ENCODE measurements around the gene C16orf96.
A peak's percentile ranks its signal among the peaks of the same experiment; 100 is the strongest.

The C16orf96 gene

DNA sequence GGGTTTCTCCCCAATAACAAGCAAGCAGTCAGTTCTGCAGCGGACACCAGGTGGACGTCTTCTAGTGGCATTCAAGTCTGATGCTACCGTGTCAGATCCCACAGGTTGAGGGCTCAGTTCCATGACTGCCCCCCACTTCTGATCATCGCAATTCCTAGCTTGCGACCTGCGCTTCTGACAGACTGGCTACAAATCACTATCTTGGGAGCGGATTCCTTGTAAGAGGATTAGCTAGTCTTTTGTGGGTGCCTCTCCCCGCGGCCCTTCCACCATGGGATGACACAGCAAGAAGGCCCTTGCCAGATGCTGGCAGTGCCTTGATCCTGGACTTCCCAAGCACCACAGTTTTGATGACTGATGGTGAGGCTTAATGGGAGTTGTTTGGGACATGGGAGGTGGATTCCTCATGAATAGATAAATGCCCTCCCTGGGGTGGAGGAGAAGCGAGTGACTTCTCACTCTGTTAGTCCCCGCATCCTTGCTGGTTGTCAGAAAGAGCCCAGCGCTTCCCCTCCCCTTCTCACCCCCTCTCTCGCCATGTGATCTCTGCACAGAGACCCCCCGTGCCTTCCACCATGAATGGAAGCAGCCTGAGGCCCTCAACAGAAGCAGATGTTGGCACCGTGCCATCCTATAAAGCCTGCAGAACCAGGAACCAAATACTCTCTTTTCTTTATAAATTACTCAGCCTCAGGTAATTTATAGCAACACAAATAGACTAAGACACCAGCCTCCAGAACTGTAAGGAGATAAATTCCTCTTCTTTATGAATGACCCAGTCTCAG lies 36.7 kb upstream of the C16orf96 start:
- H3K4me3 Mint-ChIP-seq = no peak overlapping the region
- no peaks in the 10 kb centered on the region for H3K27me3 Mint-ChIP-seq
- peaks cover 4% of the 10 kb centered on the region for H3K36me3 Mint-ChIP-seq
- peaks cover 32% of the 10 kb centered on the region for H3K4me1 Mint-ChIP-seq (ENCODE audit: low read depth)
- H3K27ac Mint-ChIP-seq = peak overlapping the region; percentile 59
- H3K9me3 Mint-ChIP-seq (ENCODE audit: low read depth) = no peaks in the 10 kb centered on the region

DNA sequence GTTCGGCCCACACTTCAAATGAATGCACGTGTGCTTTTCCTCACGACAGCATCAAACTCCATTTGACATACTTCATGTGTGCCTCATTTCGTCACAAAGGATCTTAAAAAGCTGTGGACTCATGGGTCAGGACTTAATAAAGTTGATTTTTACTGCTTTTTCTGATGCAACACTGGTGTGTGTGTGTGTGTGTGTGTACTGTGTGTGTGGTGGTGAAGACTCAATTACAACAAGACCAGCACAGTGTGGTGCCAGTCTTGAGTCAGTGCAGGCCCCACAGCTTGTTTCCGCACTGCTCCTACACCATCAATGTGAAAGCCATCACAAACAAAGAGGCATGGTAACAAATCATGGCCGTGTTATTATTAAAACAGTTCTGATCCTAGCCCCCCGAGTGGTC lies 35.2 kb upstream of the C16orf96 start:
- Mint-ChIP-seq H3K4me1 (ENCODE audit: low read depth) (peaks cover 19% of the 10 kb centered on the region), H3K36me3 (peaks cover 4% of the 10 kb centered on the region)

DNA sequence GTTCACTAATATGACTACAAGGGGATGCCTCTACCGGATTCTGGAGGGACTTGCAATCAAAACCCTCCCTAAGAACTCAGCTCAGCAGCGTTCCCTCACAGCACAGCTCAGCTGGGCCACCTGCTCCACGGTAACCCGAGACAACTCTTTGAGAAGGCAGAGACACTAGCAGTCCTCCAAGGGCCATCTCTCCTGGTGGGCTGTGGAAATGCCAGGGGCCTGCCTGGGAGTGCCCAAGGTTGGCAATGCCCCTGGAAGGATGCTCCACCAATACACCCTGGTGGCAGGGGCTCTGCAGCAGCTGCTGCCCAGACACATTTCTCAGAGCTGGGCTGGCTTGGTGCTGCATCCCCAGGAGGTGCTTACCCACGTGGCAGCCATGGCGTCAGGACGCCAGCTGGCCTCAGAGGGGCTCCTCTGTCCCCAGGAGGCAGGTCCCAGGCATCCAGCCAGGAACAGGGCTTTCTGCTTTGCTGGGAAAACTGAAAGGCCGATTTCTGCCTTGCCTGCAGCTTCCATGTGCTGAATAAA lies 34.0 kb upstream of the C16orf96 start:
- Mint-ChIP-seq H3K36me3 (peaks cover 4% of the 10 kb centered on the region), H3K27ac (no peak overlapping the region), H3K4me1 (ENCODE audit: low read depth) (peaks cover 21% of the 10 kb centered on the region), H3K27me3 (no peaks in the 10 kb centered on the region), H3K9me3 (ENCODE audit: low read depth) (no peaks in the 10 kb centered on the region), H3K4me3 (no peak overlapping the region)

More for the DNA sequence above, 35.2 kb upstream of the C16orf96 start:
- H3K27me3 Mint-ChIP-seq = no peaks in the 10 kb centered on the region
- H3K27ac Mint-ChIP-seq = no peak overlapping the region
- no peaks in the 10 kb centered on the region for H3K9me3 Mint-ChIP-seq (ENCODE audit: low read depth)
- H3K4me3 Mint-ChIP-seq = no peak overlapping the region

- H3K36me3 Mint-ChIP-seq = peaks cover 4% of the 10 kb centered on the region
- H3K9me3 Mint-ChIP-seq (ENCODE audit: low read depth) = no peaks in the 10 kb centered on the region
- no peak overlapping the region for H3K27ac Mint-ChIP-seq
- no peaks in the 10 kb centered on the region for H3K27me3 Mint-ChIP-seq
- no peak overlapping the region for H3K4me3 Mint-ChIP-seq
- H3K4me1 Mint-ChIP-seq (ENCODE audit: low read depth) = peaks cover 30% of the 10 kb centered on the region
Measured at GRCh38 chr16:4523686-4524085, 32.5 kb upstream of the C16orf96 start.

- H3K27me3 Mint-ChIP-seq = no peaks in the 10 kb centered on the region
- peaks cover 4% of the 10 kb centered on the region for H3K36me3 Mint-ChIP-seq
- peaks cover 37% of the 10 kb centered on the region for H3K4me1 Mint-ChIP-seq (ENCODE audit: low read depth)
- H3K27ac Mint-ChIP-seq = no peak overlapping the region
- H3K9me3 Mint-ChIP-seq (ENCODE audit: low read depth) = no peaks in the 10 kb centered on the region
- no peak overlapping the region for H3K4me3 Mint-ChIP-seq
Measured at GRCh38 chr16:4524571-4524970, 31.6 kb upstream of the C16orf96 start.

GRCh38 chr16:4525069-4525468 lies 31.1 kb upstream of the C16orf96 start:
- no peak overlapping the region for H3K4me3 Mint-ChIP-seq
- H3K27me3 Mint-ChIP-seq = no peaks in the 10 kb centered on the region
- H3K27ac Mint-ChIP-seq = peak overlapping the region; percentile 22
- H3K4me1 Mint-ChIP-seq (ENCODE audit: low read depth) = peaks cover 40% of the 10 kb centered on the region
- no peaks in the 10 kb centered on the region for H3K9me3 Mint-ChIP-seq (ENCODE audit: low read depth)
- peaks cover 4% of the 10 kb centered on the region for H3K36me3 Mint-ChIP-seq

DNA sequence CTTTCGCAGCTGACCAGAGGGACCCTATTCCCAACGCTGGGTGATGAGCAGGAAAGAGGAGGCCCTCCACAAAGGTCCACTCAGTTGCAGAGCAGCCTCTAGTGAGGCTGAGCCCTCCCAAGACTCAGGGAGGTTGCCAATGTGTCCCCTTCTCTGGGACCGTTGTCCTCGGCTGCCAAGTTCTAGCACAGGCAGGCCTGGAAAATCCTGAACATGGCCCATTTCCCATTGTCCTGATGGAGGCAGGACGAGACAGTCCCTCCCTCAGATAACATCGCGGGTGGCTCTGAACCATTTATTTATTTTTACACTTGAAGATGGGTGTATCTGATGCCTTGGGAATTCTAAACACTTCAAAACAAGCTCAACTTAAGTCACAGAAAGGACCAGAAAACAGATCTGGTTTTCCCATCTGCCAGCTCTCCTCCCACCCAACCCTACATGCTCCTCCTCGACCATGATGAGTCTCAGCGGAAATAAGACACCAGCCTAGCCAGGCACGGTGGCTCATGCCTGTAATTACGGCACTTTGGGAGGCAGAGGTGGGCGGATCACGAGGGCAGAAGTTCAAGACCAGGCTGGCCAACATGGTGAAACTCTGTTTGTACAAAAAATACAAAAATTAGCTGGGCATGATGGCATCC lies 30.4 kb upstream of the C16orf96 start:
- H3K4me1 Mint-ChIP-seq (ENCODE audit: low read depth) = peaks cover 41% of the 10 kb centered on the region

GRCh38 chr16:4529085-4530060 lies 26.8 kb upstream of the C16orf96 start:
- H3K27ac Mint-ChIP-seq = peak overlapping the region; percentile 98
- H3K36me3 Mint-ChIP-seq = peaks cover 4% of the 10 kb centered on the region
- H3K27me3 Mint-ChIP-seq = no peaks in the 10 kb centered on the region
- no peaks in the 10 kb centered on the region for H3K9me3 Mint-ChIP-seq (ENCODE audit: low read depth)
- H3K4me1 Mint-ChIP-seq (ENCODE audit: low read depth) = peaks cover 53% of the 10 kb centered on the region
- H3K4me3 Mint-ChIP-seq = peak overlapping the region; percentile 41

More for the DNA sequence above, 30.4 kb upstream of the C16orf96 start:
- Mint-ChIP-seq H3K4me3 (no peak overlapping the region), H3K36me3 (peaks cover 4% of the 10 kb centered on the region), H3K27me3 (no peaks in the 10 kb centered on the region), H3K27ac (no peak overlapping the region), H3K9me3 (ENCODE audit: low read depth) (no peaks in the 10 kb centered on the region)

GRCh38 chr16:4531811-4532210 lies 24.3 kb upstream of the C16orf96 start:
- H3K36me3 Mint-ChIP-seq = peaks cover 6% of the 10 kb centered on the region
- H3K4me1 Mint-ChIP-seq (ENCODE audit: low read depth) = peaks cover 71% of the 10 kb centered on the region
- H3K27me3 Mint-ChIP-seq = no peaks in the 10 kb centered on the region
- no peak overlapping the region for H3K27ac Mint-ChIP-seq
- H3K4me3 Mint-ChIP-seq = no peak overlapping the region
- H3K9me3 Mint-ChIP-seq (ENCODE audit: low read depth) = no peaks in the 10 kb centered on the region

- Mint-ChIP-seq H3K27me3 (no peaks in the 10 kb centered on the region), H3K4me3 (no peak overlapping the region), H3K36me3 (peaks cover 8% of the 10 kb centered on the region), H3K9me3 (ENCODE audit: low read depth) (no peaks in the 10 kb centered on the region), H3K27ac (no peak overlapping the region), H3K4me1 (ENCODE audit: low read depth) (peaks cover 72% of the 10 kb centered on the region)
Measured at GRCh38 chr16:4532238-4532637, 23.9 kb upstream of the C16orf96 start.

- no peaks in the 10 kb centered on the region for H3K9me3 Mint-ChIP-seq (ENCODE audit: low read depth)
- no peak overlapping the region for H3K4me3 Mint-ChIP-seq
- H3K27ac Mint-ChIP-seq = no peak overlapping the region
- no peaks in the 10 kb centered on the region for H3K27me3 Mint-ChIP-seq
- peaks cover 8% of the 10 kb centered on the region for H3K36me3 Mint-ChIP-seq
- peaks cover 65% of the 10 kb centered on the region for H3K4me1 Mint-ChIP-seq (ENCODE audit: low read depth)
Measured at GRCh38 chr16:4533490-4533889, 22.6 kb upstream of the C16orf96 start.

DNA sequence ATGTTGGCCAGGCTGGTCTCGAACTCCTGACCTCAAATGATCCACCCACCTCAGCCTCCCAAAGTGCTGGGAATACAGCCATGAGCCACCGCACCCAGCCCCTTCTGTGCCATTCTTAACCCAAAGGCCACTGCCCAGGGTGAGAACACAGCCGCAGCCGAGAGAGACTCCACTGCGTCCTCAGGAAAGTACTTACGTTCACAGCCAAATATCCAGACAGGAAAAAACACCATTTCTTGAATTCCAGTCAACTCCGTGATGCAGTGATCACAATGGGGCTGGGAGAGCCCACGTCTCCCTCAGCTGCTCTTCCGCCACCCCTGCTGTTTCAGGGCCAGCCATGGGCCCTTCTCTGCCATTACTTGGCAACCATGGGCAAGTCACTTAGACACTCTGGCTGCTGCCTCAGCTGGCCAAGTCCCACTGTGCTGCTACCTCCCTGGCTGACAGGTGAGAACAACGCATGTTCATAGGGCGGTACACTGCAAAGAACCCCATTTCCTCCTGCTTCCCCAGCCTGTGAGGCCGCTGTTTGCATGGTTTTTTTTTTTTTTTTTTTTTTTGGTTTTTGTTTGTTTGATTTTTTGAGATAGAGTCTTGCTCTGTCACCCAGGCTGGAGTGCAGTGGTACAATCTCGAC lies 21.9 kb upstream of the C16orf96 start:
- peaks cover 8% of the 10 kb centered on the region for H3K36me3 Mint-ChIP-seq
- no peaks in the 10 kb centered on the region for H3K9me3 Mint-ChIP-seq (ENCODE audit: low read depth)
- no peaks in the 10 kb centered on the region for H3K27me3 Mint-ChIP-seq
- peak overlapping the region; percentile 51 for H3K4me3 Mint-ChIP-seq
- H3K4me1 Mint-ChIP-seq (ENCODE audit: low read depth) = peaks cover 60% of the 10 kb centered on the region
- peak overlapping the region; percentile 92 for H3K27ac Mint-ChIP-seq

- Mint-ChIP-seq H3K27ac (peak overlapping the region; percentile 77), H3K36me3 (peaks cover 14% of the 10 kb centered on the region), H3K4me3 (peak overlapping the region; percentile 87), H3K9me3 (ENCODE audit: low read depth) (peaks cover 5% of the 10 kb centered on the region), H3K27me3 (no peaks in the 10 kb centered on the region), H3K4me1 (ENCODE audit: low read depth) (peaks cover 49% of the 10 kb centered on the region)
Measured at GRCh38 chr16:4535627-4536108, 20.5 kb upstream of the C16orf96 start.
